H7 (cell line): Measurements from ENCODE around the gene TSPAN7. TPM values are rescaled to one million over a fixed set of nuclear protein-coding genes. Genes with fewer than 3 reads are reported as not detected.

ENCODE experiments used
- DNase-seq: peaks from one replicate; pipeline ENCODE4 v3.0.0; 2012
- H3K27me3 ChIP-seq: 2 replicates; pipeline ENCODE4 v1.6.0; 2011; ENCODE audit warnings: mild to moderate bottlenecking, low read length; ENCODE audit not compliant: control insufficient read depth, insufficient read depth
- H3K36me3 ChIP-seq: replicated peaks from 2 replicates; pipeline ENCODE4 v1.5.1; 2011; ENCODE audit warnings: low read length; ENCODE audit not compliant: control insufficient read depth, insufficient read depth
- H3K4me3 ChIP-seq: 2 replicates; pipeline ENCODE4 v1.5.1; 2011; ENCODE audit warnings: low read depth, mild to moderate bottlenecking, control low read depth, low read length, moderate library complexity; ENCODE audit not compliant: insufficient read depth
- total RNA-seq: library from RNA; depleted of rRNA; stranded (reverse); fragments of >200 nt; shearing (Covaris generic); gene quantifications from 2 replicates; pipeline ENCODE4 v1.2.3, GENCODE V29; 2014; rRNA removed

Gene TSPAN7
- total RNA-seq, 1 experiment from 2014 or later = 1.1 TPM

GRCh38 chrX:38718311-38718710 is 157.0 kb downstream of the TSPAN7 start:
- Histone ChIP-seq H3K4me3 (no peak overlapping the region), H3K36me3 (no peaks in the 10 kb centered on the region), H3K27me3 (no peaks in the 10 kb centered on the region)
- no peak for DNase-seq

GRCh38 chrX:38726612-38727011 is 165.3 kb downstream of the TSPAN7 start:
- no peaks in the 10 kb centered on the region for H3K36me3 ChIP-seq
- DNase-seq = no peak
- H3K27me3 ChIP-seq = no peaks in the 10 kb centered on the region
- no peak overlapping the region for H3K4me3 ChIP-seq

- H3K4me3 ChIP-seq = no peak overlapping the region
- H3K36me3 ChIP-seq = no peaks in the 10 kb centered on the region
- DNase-seq = no peak
- no peaks in the 10 kb centered on the region for H3K27me3 ChIP-seq
These were observed 166.3 kb downstream of the TSPAN7 start for GRCh38 chrX:38727668-38728067.

- Histone ChIP-seq H3K36me3 (no peaks in the 10 kb centered on the region), H3K4me3 (no peak overlapping the region), H3K27me3 (no peaks in the 10 kb centered on the region)
- no peak for DNase-seq
These were observed 171.5 kb downstream of the TSPAN7 start for GRCh38 chrX:38732866-38733265.

Other genes with a start within 250 kb of the TSPAN7 start
- 6.8 and 7.3 TPM in 2 replicates for gene RPGR, start 234.0 kb upstream of the TSPAN7 start, total RNA-seq
- gene OTC, start 208.9 kb upstream of the TSPAN7 start, total RNA-seq = not detected in 2 replicates
- 212 and 232 TPM in 2 replicates for gene MID1IP1, start 239.9 kb downstream of the TSPAN7 start, total RNA-seq